Thyroid gland (tissue), 4 donors: ENCODE results near the gene RAN. TPM values are rescaled to one million over a fixed set of nuclear protein-coding genes. Genes with fewer than 3 reads are reported as not detected.
A peak's percentile ranks its signal among the peaks of the same experiment; 100 is the strongest.

Experiments
- DNase-seq, 2 donors: peaks; one replicate each; pipeline ENCODE4 v3.0.0-alpha.2; 2019
- H3K27ac ChIP-seq, 3 donors: fragments of 200-600 bp; sonication (generic); 1 replicate in 2 of 3; 2 replicates in 1 of 3; pipeline ENCODE4 v1.5.1; 2016 to 2019; ENCODE audit warnings: mild to moderate bottlenecking in 1 of 3, moderate library complexity in 1 of 3
- H3K27me3 ChIP-seq: fragments of 200-600 bp; sonication (generic); one replicate; pipeline ENCODE4 v1.5.1; 2019
- H3K36me3 ChIP-seq, 2 donors: fragments of 200-600 bp; sonication (generic); one replicate each; pipeline ENCODE4 v1.5.1; 2016 to 2019
- H3K4me1 ChIP-seq, 2 donors: fragments of 200-600 bp; sonication (generic); one replicate each; pipeline ENCODE4 v1.5.1; 2017 to 2019
- H3K4me3 ChIP-seq, 3 donors: fragments of 200-600 bp; sonication (generic); replicated peaks in 1 of 3; 1 replicate in 2 of 3; 2 replicates in 1 of 3; pipeline ENCODE4 v1.5.1; 2016; ENCODE audit warnings: mild to moderate bottlenecking in 1 of 3
- H3K9me3 ChIP-seq: fragments of 200-600 bp; sonication (generic); one replicate; pipeline ENCODE4 v1.5.1; 2017
- CTCF ChIP-seq, 6 experiments: fragments of 200-600 bp in 3 of 6; fragments of 450-650 bp in 3 of 6; sonication (generic) in 3 of 6; IDR thresholded peaks; one replicate each; pipeline ENCODE4 v1.5.1; 2016 to 2019; ENCODE audit warnings: antibody characterized with exemption in 6 of 6, mild to moderate bottlenecking in 2 of 6, inconsistent platforms in 1 of 6, moderate library complexity in 1 of 6
- POLR2A ChIP-seq, 2 donors: fragments of 450-650 bp; IDR thresholded peaks; one replicate each; pipeline ENCODE4 v1.6.1; 2017; ENCODE audit warnings: antibody characterized with exemption in 2 of 2, mild to moderate bottlenecking in 2 of 2, moderate library complexity in 1 of 2
- WGBS, 2 donors: methylation state at CpG; one replicate each; pipeline ENCODE4 v1.1.5; 2017; 5-methylcytosine and 5-hydroxymethylcytosine counted together
- intact Hi-C: fragments of 100-400 bp; cut with DNase I; formaldehyde crosslinking; loops from one replicate; pipeline ENCODE4 v1.15.1; 2023
- total RNA-seq, 4 donors: library from RNA; depleted of rRNA; stranded (reverse); fragments of >200 nt; gene quantifications; one replicate each; pipeline ENCODE4 v1.2.3, GENCODE V29; 2016

Gene RAN
- total RNA-seq, 4 donors from 2014 or later, result 123 to 169 (median 142) TPM

GRCh38 chr12:130911193-130911592, 39.3 kb downstream of the RAN start:
- Histone ChIP-seq H3K9me3 (peaks cover 7% of the 10 kb centered on the region), H3K27ac (no peak overlapping the region), H3K27me3 (no peaks in the 10 kb centered on the region), H3K4me3 (no peak overlapping the region), H3K4me1 (no peaks in the 10 kb centered on the region), H3K36me3 (no peaks in the 10 kb centered on the region)
- intact Hi-C loops, result no loop called here
- no peak for DNase-seq
- TF ChIP-seq CTCF (IDR thresholded peaks at IDR 0.05) (no peak), POLR2A (IDR thresholded peaks at IDR 0.05) (no peak)
- 46 to 91% methylated on average over 1 of the region's 1 CpG for WGBS, 2 donors

GRCh38 chr12:130911933-130912332, 40.1 kb downstream of the RAN start:
- H3K27ac ChIP-seq, result no peak overlapping the region
- H3K4me1 ChIP-seq, result peaks cover 0 to 6% of the 10 kb centered on the region in 2 donors
- H3K27me3 ChIP-seq, result no peaks in the 10 kb centered on the region
- DNase-seq, result no peak
- no peak overlapping the region for H3K4me3 ChIP-seq
- peaks cover 7% of the 10 kb centered on the region for H3K9me3 ChIP-seq
- intact Hi-C loops, result no loop called here
- H3K36me3 ChIP-seq, result no peaks in the 10 kb centered on the region
- TF ChIP-seq CTCF (IDR thresholded peaks at IDR 0.05) (no peak), POLR2A (IDR thresholded peaks at IDR 0.05) (no peak)

- H3K27me3 ChIP-seq, result no peaks in the 10 kb centered on the region
- 8 to 13% methylated on average over 30 to 36 of the region's 37 CpGs for WGBS, 2 donors
- H3K9me3 ChIP-seq, result peaks cover 2% of the 10 kb centered on the region
- TF ChIP-seq CTCF (IDR thresholded peaks at IDR 0.05), result peak; percentile 95 to 99 (median 98)
- TF ChIP-seq POLR2A (IDR thresholded peaks at IDR 0.05), result no peak
- DNase-seq, result peak; percentile 63 to 68
- H3K27ac ChIP-seq, result peak overlapping the region in 1 of 3 donors; percentile 11
- H3K36me3 ChIP-seq, result no peaks in the 10 kb centered on the region
- H3K4me3 ChIP-seq, result peak overlapping the region in 1 of 3 donors; percentile 21
- H3K4me1 ChIP-seq, result peaks cover 0 to 8% of the 10 kb centered on the region in 2 donors
- intact Hi-C loops, result loop anchor here (5.0 kb wide), 1 partner anchor 216 kb away; no protein-coding TSS in a partner anchor
Measured at GRCh38 chr12:130916241-130916911, 44.5 kb downstream of the RAN start.

GRCh38 chr12:130917607-130918006, 45.7 kb downstream of the RAN start:
- TF ChIP-seq POLR2A (IDR thresholded peaks at IDR 0.05) (no peak), CTCF (IDR thresholded peaks at IDR 0.05) (no peak)
- H3K4me1 ChIP-seq, result peaks cover 0 to 8% of the 10 kb centered on the region in 2 donors
- H3K9me3 ChIP-seq, result no peaks in the 10 kb centered on the region
- no peak overlapping the region for H3K27ac ChIP-seq
- 91 to 93% methylated on average over 13 of the region's 13 CpGs for WGBS, 2 donors
- intact Hi-C loops, result loop anchor here (5.0 kb wide), 1 partner anchor 215 kb away; no protein-coding TSS in a partner anchor
- H3K4me3 ChIP-seq, result no peak overlapping the region
- DNase-seq, result no peak
- H3K36me3 ChIP-seq, result no peaks in the 10 kb centered on the region
- H3K27me3 ChIP-seq, result no peaks in the 10 kb centered on the region

- 66 to 76% methylated on average over 1 of the region's 1 CpG for WGBS, 2 donors
- H3K36me3 ChIP-seq, result no peaks in the 10 kb centered on the region
- no peaks in the 10 kb centered on the region for H3K27me3 ChIP-seq
- peaks cover 0 to 8% of the 10 kb centered on the region in 2 donors for H3K4me1 ChIP-seq
- TF ChIP-seq CTCF (IDR thresholded peaks at IDR 0.05) (no peak), POLR2A (IDR thresholded peaks at IDR 0.05) (no peak)
- H3K27ac ChIP-seq, result no peak overlapping the region
- intact Hi-C loops, result loop anchor here (5.0 kb wide), 1 partner anchor 213 kb away; no protein-coding TSS in a partner anchor
- H3K4me3 ChIP-seq, result no peak overlapping the region
- no peaks in the 10 kb centered on the region for H3K9me3 ChIP-seq
- DNase-seq, result no peak
Measured at GRCh38 chr12:130919086-130919485, 47.2 kb downstream of the RAN start.
